ENCODE results near the gene SFTPB. TPM values are rescaled to one million over a fixed set of nuclear protein-coding genes. Genes with fewer than 3 reads are reported as not detected.

The SFTPB gene
- total RNA-seq, 1 experiment from 2014 or later = 7.6 TPM

DNA sequence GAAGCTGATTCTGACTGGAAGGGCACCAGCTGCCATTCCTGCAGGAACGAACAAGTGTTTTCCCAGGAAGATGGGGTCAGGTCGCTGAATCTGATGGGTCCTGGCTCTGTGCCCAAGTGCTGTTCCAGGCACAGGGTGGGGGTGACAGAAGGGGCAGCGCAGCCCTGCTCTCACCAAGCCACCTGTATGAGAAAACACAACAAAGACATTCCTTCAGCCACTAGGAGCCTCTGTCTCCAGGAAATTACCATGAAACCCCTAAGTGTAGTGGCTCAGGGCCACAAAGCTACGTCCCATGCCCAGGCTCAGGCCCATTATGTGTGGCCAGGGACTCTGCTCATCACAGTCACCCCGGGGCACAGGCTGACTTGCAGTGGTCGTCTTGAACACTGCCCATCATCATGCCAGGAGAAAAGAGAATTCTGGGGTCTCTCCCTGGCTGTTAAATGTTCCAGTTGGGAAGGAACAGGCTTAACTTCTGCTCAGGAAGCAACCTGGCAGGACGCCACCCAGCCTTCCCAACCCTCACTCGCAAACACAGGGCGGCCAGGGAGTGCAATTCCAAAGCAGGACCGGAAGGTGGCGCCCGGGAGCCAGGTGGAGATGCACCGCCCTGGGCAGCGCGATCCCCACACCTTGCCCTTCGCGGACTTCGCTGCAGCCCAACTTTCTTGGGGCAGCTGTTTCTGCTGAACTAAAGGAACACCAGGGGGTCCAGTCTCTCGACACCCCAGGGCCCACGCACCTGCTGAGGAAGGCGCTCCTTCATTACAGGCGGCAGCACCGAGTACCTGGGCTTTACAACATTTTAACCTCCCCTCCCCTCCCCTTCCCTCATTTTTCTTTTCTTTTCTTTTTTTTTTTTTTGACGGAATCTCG, 11.0 kb upstream of the SFTPB start:
- peaks cover 4% of the 10 kb centered on the region; the same call in 1 of the 2 replicates for H3K9me3 Mint-ChIP-seq
- peak; percentile 96 for ATAC-seq
- CTCF ChIA-PET = interaction anchor here (0.5 to 4.3 kb wide), 31 partner anchors 8 to 644 kb away, joined by 3 to 42 read pairs (median 5); partner anchors contain the start of gene GNLY
- H3K27me3 Mint-ChIP-seq (ENCODE audit: low read depth) = peaks cover 5% of the 10 kb centered on the region
- POLR2A ChIA-PET = no interaction called here
- no peak overlapping the region for H3K27ac Mint-ChIP-seq
- peak; percentile 92 for DNase-seq (ENCODE audit: low spot score)
- H3K4me1 Mint-ChIP-seq = peaks cover 12% of the 10 kb centered on the region
- H3K36me3 Mint-ChIP-seq = no peaks in the 10 kb centered on the region
- no peak overlapping the region; the same call in 1 of the 2 replicates for H3K4me3 Mint-ChIP-seq
- TF ChIP-seq SP1 (CRISPR knock-in tag; conservative IDR thresholded peaks at IDR 0.05) = no peak
- TF ChIP-seq ATF1 (CRISPR knock-in tag; IDR thresholded peaks at IDR 0.05) = no peak
- TF ChIP-seq, protein P1, sequence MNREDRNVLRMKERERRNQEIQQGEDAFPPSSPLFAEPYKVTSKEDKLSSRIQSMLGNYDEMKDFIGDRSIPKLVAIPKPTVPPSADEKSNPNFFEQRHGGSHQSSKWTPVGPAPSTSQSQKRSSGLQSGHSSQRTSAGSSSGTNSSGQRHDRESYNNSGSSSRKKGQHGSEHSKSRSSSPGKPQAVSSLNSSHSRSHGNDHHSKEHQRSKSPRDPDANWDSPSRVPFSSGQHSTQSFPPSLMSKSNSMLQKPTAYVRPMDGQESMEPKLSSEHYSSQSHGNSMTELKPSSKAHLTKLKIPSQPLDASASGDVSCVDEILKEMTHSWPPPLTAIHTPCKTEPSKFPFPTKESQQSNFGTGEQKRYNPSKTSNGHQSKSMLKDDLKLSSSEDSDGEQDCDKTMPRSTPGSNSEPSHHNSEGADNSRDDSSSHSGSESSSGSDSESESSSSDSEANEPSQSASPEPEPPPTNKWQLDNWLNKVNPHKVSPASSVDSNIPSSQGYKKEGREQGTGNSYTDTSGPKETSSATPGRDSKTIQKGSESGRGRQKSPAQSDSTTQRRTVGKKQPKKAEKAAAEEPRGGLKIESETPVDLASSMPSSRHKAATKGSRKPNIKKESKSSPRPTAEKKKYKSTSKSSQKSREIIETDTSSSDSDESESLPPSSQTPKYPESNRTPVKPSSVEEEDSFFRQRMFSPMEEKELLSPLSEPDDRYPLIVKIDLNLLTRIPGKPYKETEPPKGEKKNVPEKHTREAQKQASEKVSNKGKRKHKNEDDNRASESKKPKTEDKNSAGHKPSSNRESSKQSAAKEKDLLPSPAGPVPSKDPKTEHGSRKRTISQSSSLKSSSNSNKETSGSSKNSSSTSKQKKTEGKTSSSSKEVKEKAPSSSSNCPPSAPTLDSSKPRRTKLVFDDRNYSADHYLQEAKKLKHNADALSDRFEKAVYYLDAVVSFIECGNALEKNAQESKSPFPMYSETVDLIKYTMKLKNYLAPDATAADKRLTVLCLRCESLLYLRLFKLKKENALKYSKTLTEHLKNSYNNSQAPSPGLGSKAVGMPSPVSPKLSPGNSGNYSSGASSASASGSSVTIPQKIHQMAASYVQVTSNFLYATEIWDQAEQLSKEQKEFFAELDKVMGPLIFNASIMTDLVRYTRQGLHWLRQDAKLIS (CRISPR knock-in tag; IDR thresholded peaks at IDR 0.05; ENCODE audit: borderline replicate concordance) = no peak
- TF ChIP-seq, protein P2, sequence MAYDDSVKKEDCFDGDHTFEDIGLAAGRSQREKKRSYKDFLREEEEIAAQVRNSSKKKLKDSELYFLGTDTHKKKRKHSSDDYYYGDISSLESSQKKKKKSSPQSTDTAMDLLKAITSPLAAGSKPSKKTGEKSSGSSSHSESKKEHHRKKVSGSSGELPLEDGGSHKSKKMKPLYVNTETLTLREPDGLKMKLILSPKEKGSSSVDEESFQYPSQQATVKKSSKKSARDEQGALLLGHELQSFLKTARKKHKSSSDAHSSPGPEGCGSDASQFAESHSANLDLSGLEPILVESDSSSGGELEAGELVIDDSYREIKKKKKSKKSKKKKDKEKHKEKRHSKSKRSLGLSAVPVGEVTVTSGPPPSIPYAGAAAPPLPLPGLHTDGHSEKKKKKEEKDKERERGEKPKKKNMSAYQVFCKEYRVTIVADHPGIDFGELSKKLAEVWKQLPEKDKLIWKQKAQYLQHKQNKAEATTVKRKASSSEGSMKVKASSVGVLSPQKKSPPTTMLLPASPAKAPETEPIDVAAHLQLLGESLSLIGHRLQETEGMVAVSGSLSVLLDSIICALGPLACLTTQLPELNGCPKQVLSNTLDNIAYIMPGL (CRISPR knock-in tag; IDR thresholded peaks at IDR 0.05) = 0 out of 2 replicates have a peak, but pooled peaks have one; percentile 43
- TF ChIP-seq, protein P3, sequence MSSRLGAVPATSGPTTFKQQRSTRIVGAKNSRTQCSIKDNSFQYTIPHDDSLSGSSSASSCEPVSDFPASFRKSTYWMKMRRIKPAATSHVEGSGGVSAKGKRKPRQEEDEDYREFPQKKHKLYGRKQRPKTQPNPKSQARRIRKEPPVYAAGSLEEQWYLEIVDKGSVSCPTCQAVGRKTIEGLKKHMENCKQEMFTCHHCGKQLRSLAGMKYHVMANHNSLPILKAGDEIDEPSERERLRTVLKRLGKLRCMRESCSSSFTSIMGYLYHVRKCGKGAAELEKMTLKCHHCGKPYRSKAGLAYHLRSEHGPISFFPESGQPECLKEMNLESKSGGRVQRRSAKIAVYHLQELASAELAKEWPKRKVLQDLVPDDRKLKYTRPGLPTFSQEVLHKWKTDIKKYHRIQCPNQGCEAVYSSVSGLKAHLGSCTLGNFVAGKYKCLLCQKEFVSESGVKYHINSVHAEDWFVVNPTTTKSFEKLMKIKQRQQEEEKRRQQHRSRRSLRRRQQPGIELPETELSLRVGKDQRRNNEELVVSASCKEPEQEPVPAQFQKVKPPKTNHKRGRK (CRISPR knock-in tag; IDR thresholded peaks at IDR 0.05; ENCODE audit: borderline replicate concordance) = no peak
- no peak for TF ChIP-seq NFATC4 (CRISPR knock-in tag; IDR thresholded peaks at IDR 0.05)
- TF ChIP-seq TCF7 (CRISPR knock-in tag; IDR thresholded peaks at IDR 0.05; ENCODE audit: low read depth) = no peak
- no peak for TF ChIP-seq HMGA2 (CRISPR knock-in tag; IDR thresholded peaks at IDR 0.05)
- TF ChIP-seq, protein P4, sequence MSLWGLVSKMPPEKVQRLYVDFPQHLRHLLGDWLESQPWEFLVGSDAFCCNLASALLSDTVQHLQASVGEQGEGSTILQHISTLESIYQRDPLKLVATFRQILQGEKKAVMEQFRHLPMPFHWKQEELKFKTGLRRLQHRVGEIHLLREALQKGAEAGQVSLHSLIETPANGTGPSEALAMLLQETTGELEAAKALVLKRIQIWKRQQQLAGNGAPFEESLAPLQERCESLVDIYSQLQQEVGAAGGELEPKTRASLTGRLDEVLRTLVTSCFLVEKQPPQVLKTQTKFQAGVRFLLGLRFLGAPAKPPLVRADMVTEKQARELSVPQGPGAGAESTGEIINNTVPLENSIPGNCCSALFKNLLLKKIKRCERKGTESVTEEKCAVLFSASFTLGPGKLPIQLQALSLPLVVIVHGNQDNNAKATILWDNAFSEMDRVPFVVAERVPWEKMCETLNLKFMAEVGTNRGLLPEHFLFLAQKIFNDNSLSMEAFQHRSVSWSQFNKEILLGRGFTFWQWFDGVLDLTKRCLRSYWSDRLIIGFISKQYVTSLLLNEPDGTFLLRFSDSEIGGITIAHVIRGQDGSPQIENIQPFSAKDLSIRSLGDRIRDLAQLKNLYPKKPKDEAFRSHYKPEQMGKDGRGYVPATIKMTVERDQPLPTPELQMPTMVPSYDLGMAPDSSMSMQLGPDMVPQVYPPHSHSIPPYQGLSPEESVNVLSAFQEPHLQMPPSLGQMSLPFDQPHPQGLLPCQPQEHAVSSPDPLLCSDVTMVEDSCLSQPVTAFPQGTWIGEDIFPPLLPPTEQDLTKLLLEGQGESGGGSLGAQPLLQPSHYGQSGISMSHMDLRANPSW (CRISPR knock-in tag; conservative IDR thresholded peaks at IDR 0.05; ENCODE audit: low read depth) = no peak
- TF ChIP-seq, protein P5, sequence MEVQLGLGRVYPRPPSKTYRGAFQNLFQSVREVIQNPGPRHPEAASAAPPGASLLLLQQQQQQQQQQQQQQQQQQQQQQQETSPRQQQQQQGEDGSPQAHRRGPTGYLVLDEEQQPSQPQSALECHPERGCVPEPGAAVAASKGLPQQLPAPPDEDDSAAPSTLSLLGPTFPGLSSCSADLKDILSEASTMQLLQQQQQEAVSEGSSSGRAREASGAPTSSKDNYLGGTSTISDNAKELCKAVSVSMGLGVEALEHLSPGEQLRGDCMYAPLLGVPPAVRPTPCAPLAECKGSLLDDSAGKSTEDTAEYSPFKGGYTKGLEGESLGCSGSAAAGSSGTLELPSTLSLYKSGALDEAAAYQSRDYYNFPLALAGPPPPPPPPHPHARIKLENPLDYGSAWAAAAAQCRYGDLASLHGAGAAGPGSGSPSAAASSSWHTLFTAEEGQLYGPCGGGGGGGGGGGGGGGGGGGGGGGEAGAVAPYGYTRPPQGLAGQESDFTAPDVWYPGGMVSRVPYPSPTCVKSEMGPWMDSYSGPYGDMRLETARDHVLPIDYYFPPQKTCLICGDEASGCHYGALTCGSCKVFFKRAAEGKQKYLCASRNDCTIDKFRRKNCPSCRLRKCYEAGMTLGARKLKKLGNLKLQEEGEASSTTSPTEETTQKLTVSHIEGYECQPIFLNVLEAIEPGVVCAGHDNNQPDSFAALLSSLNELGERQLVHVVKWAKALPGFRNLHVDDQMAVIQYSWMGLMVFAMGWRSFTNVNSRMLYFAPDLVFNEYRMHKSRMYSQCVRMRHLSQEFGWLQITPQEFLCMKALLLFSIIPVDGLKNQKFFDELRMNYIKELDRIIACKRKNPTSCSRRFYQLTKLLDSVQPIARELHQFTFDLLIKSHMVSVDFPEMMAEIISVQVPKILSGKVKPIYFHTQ (CRISPR knock-in tag; IDR thresholded peaks at IDR 0.05) = no peak
- TF ChIP-seq ETV6 (CRISPR knock-in tag; IDR thresholded peaks at IDR 0.05) = peak; percentile 44; the same call in 1 of the 2 replicates
- no peak; the same call in 1 of the 2 replicates for TF ChIP-seq GABPB1 (CRISPR knock-in tag; IDR thresholded peaks at IDR 0.05)
- TF ChIP-seq, protein P6, sequence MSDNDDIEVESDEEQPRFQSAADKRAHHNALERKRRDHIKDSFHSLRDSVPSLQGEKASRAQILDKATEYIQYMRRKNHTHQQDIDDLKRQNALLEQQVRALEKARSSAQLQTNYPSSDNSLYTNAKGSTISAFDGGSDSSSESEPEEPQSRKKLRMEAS (CRISPR knock-in tag; IDR thresholded peaks at IDR 0.05) = no peak
- no peak for TF ChIP-seq SMAD4 (CRISPR knock-in tag; IDR thresholded peaks at IDR 0.05)
- TF ChIP-seq, protein P7, sequence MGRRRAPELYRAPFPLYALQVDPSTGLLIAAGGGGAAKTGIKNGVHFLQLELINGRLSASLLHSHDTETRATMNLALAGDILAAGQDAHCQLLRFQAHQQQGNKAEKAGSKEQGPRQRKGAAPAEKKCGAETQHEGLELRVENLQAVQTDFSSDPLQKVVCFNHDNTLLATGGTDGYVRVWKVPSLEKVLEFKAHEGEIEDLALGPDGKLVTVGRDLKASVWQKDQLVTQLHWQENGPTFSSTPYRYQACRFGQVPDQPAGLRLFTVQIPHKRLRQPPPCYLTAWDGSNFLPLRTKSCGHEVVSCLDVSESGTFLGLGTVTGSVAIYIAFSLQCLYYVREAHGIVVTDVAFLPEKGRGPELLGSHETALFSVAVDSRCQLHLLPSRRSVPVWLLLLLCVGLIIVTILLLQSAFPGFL (CRISPR knock-in tag; IDR thresholded peaks at IDR 0.05; ENCODE audit: borderline replicate concordance) = no peak
- TF ChIP-seq NFE2L1 (CRISPR knock-in tag; IDR thresholded peaks at IDR 0.05) = no peak
- TF ChIP-seq FOXP1 (CRISPR knock-in tag; IDR thresholded peaks at IDR 0.05; ENCODE audit: borderline replicate concordance) = no peak
- TF ChIP-seq ZNF671 (CRISPR knock-in tag; IDR thresholded peaks at IDR 0.05) = no peak
- TF ChIP-seq, protein P8, sequence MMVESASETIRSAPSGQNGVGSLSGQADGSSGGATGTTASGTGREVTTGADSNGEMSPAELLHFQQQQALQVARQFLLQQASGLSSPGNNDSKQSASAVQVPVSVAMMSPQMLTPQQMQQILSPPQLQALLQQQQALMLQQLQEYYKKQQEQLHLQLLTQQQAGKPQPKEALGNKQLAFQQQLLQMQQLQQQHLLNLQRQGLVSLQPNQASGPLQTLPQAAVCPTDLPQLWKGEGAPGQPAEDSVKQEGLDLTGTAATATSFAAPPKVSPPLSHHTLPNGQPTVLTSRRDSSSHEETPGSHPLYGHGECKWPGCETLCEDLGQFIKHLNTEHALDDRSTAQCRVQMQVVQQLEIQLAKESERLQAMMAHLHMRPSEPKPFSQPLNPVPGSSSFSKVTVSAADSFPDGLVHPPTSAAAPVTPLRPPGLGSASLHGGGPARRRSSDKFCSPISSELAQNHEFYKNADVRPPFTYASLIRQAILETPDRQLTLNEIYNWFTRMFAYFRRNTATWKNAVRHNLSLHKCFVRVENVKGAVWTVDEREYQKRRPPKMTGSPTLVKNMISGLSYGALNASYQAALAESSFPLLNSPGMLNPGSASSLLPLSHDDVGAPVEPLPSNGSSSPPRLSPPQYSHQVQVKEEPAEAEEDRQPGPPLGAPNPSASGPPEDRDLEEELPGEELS (CRISPR knock-in tag; IDR thresholded peaks at IDR 0.05) = no peak
- no peak for TF ChIP-seq OVOL2 (CRISPR knock-in tag; IDR thresholded peaks at IDR 0.05; ENCODE audit: borderline replicate concordance)
